Keratinocyte (primary cell): ENCODE results near the gene BLACAT1.

ENCODE experiments used
- CTCF ChIP-seq, 3 experiments: IDR thresholded peaks in 1 of 3; conservative IDR thresholded peaks in 1 of 3; optimal IDR thresholded peaks in 1 of 3; 2 replicates in 2 of 3; 3 replicates in 1 of 3; pipeline versions ENCODE3 to v1.5.1; 2011; ENCODE audit warnings: low read length in 3 of 3, mild to moderate bottlenecking in 3 of 3, moderate library complexity in 2 of 3, control low read depth in 1 of 3, inconsistent platforms in 1 of 3; ENCODE audit not compliant: insufficient read depth in 2 of 3; ENCODE audit errors: extremely low read depth in 1 of 3
- EZH2 ChIP-seq: IDR thresholded peaks from one replicate; pipeline ENCODE4 v1.6.1; 2012; ENCODE audit warnings: inconsistent platforms, mild to moderate bottlenecking, low read length, moderate library complexity

- TF ChIP-seq CTCF (optimal IDR thresholded peaks at IDR 0.05 in 1 of 3, IDR thresholded peaks at IDR 0.05 in 1 of 3, conservative IDR thresholded peaks at IDR 0.05 in 1 of 3; ENCODE audit: extremely low read depth in 1 of 3, insufficient read depth in 2 of 3, low read length in 3 of 3) (no peak), EZH2 (no peak)
Observed at GRCh38 chr1:205434738-205435137, 21.1 kb downstream of the BLACAT1 start.
